Body of pancreas (tissue), 4 donors: ENCODE measurements around the gene JPH3. TPM values are rescaled to one million over a fixed set of nuclear protein-coding genes. Genes with fewer than 3 reads are reported as not detected.

Source experiments
- ATAC-seq: fragments of 150-250 bp; one replicate; pipeline ENCODE4 v1.9.1; 2016
- DNase-seq, 4 donors: peaks; one replicate each; pipeline ENCODE4 v3.0.0-alpha.2; 2019
- H3K27ac ChIP-seq, 4 donors: fragments of 200-600 bp; sonication (generic); 1 replicate in 3 of 4; 2 replicates in 1 of 4; pipeline versions ENCODE4 v1.5.1 to v1.6.1; 2016 to 2019; ENCODE audit warnings: mild to moderate bottlenecking in 1 of 4, mixed read lengths in 1 of 4, moderate library complexity in 1 of 4
- H3K27me3 ChIP-seq, 2 donors: fragments of 200-600 bp; sonication (generic); one replicate each; pipeline ENCODE4 v1.6.0; 2016; ENCODE audit warnings: mild to moderate bottlenecking in 1 of 2
- H3K36me3 ChIP-seq, 2 donors: fragments of 200-600 bp; sonication (generic); replicated peaks in 1 of 2; 2 replicates each; pipeline ENCODE4 v1.5.1; 2016; ENCODE audit warnings: low read depth in 2 of 2; ENCODE audit not compliant: insufficient read depth in 1 of 2
- H3K4me1 ChIP-seq: fragments of 200-600 bp; sonication (generic); one replicate; pipeline ENCODE4 v1.6.0; 2016
- H3K4me3 ChIP-seq, 2 donors: fragments of 200-600 bp; sonication (generic); 1 replicate in 1 of 2; 2 replicates in 1 of 2; pipeline ENCODE4 v1.5.1; 2016 to 2019
- H3K9me3 ChIP-seq, 3 donors: fragments of 200-600 bp; sonication (generic); 1 replicate in 2 of 3; 2 replicates in 1 of 3; pipeline ENCODE4 v1.5.1; 2016
- CTCF ChIP-seq, 7 experiments: fragments of 450-650 bp in 4 of 7; fragments of 200-600 bp in 3 of 7; sonication (generic) in 3 of 7; IDR thresholded peaks; one replicate each; pipeline ENCODE4 v1.5.1; 2016 to 2019; ENCODE audit warnings: antibody characterized with exemption in 7 of 7
- POLR2A ChIP-seq, 3 donors: fragments of 450-650 bp; IDR thresholded peaks; one replicate each; pipeline ENCODE4 v1.6.1; 2016; ENCODE audit warnings: antibody characterized with exemption in 3 of 3, mild to moderate bottlenecking in 2 of 3
- WGBS, 2 donors: methylation state at CpG; one replicate each; pipeline ENCODE4 v1.1.5; 2017; 5-methylcytosine and 5-hydroxymethylcytosine counted together
- intact Hi-C: fragments of 100-400 bp; cut with DNase I; formaldehyde crosslinking; loops from one replicate; pipeline ENCODE4 v1.15.1; 2023
- total RNA-seq, 2 donors: library from RNA; depleted of rRNA; stranded (reverse); fragments of >200 nt; gene quantifications; one replicate each; pipeline ENCODE4 v1.1.0, GENCODE V29; 2016

Gene JPH3
- total RNA-seq, 2 donors from 2014 or later = not detected

- 50 to 82% methylated on average over 2 to 30 of the region's 31 CpGs for WGBS, 2 donors
- Histone ChIP-seq H3K9me3 (no peaks in the 10 kb centered on the region), H3K27ac (no peak overlapping the region), H3K27me3 (no peaks in the 10 kb centered on the region), H3K36me3 (no peaks in the 10 kb centered on the region), H3K4me1 (no peaks in the 10 kb centered on the region), H3K4me3 (no peak overlapping the region)
- DNase-seq (no peak), ATAC-seq (no peak)
- intact Hi-C loops = no loop called here
- no peak for TF ChIP-seq CTCF (IDR thresholded peaks at IDR 0.05)
- no peak for TF ChIP-seq POLR2A (IDR thresholded peaks at IDR 0.05)
These were observed 85.0 kb downstream of the JPH3 start for GRCh38 chr16:87687126-87687910.

- TF ChIP-seq POLR2A (IDR thresholded peaks at IDR 0.05) (no peak), CTCF (IDR thresholded peaks at IDR 0.05) (no peak)
These were observed 85.8 kb downstream of the JPH3 start for GRCh38 chr16:87687998-87688529.

GRCh38 chr16:87688876-87689815, 86.8 kb downstream of the JPH3 start:
- no peak overlapping the region for H3K4me3 ChIP-seq
- DNase-seq (no peak), ATAC-seq (no peak)
- no peaks in the 10 kb centered on the region for H3K9me3 ChIP-seq
- H3K27me3 ChIP-seq = no peaks in the 10 kb centered on the region
- H3K27ac ChIP-seq = no peak overlapping the region
- H3K36me3 ChIP-seq = no peaks in the 10 kb centered on the region
- TF ChIP-seq CTCF (IDR thresholded peaks at IDR 0.05) = no peak
- no peak for TF ChIP-seq POLR2A (IDR thresholded peaks at IDR 0.05)
- H3K4me1 ChIP-seq = no peaks in the 10 kb centered on the region
- intact Hi-C loops = no loop called here
- WGBS, 2 donors = 78 to 89% methylated on average over 5 to 45 of the region's 45 CpGs

More at GRCh38 chr16:87687998-87688529, 85.8 kb downstream of the JPH3 start:
- ATAC-seq (no peak), DNase-seq (no peak)
- 70 to 100% methylated on average over 1 to 14 of the region's 14 CpGs for WGBS, 2 donors
- H3K27ac ChIP-seq = no peak overlapping the region
- intact Hi-C loops = no loop called here
- H3K27me3 ChIP-seq = no peaks in the 10 kb centered on the region
- no peak overlapping the region for H3K4me3 ChIP-seq
- H3K4me1 ChIP-seq = no peaks in the 10 kb centered on the region
- no peaks in the 10 kb centered on the region for H3K36me3 ChIP-seq
- no peaks in the 10 kb centered on the region for H3K9me3 ChIP-seq

- no peak overlapping the region for H3K27ac ChIP-seq
- TF ChIP-seq CTCF (IDR thresholded peaks at IDR 0.05) (no peak), POLR2A (IDR thresholded peaks at IDR 0.05) (no peak)
- ATAC-seq (no peak), DNase-seq (no peak)
- no peaks in the 10 kb centered on the region for H3K4me1 ChIP-seq
- H3K4me3 ChIP-seq = no peak overlapping the region
- 78 to 92% methylated on average over 8 to 45 of the region's 46 CpGs for WGBS, 2 donors
- H3K27me3 ChIP-seq = no peaks in the 10 kb centered on the region
- intact Hi-C loops = no loop called here
- H3K36me3 ChIP-seq = no peaks in the 10 kb centered on the region
- no peaks in the 10 kb centered on the region for H3K9me3 ChIP-seq
These were observed 87.7 kb downstream of the JPH3 start for GRCh38 chr16:87689956-87690465.
